Keratinocyte (primary cell): ENCODE results near the gene TBC1D4. TPM values are rescaled to one million over a fixed set of nuclear protein-coding genes. Genes with fewer than 3 reads are reported as not detected.
A peak's percentile ranks its signal among the peaks of the same experiment; 100 is the strongest.

Experiments used
- DNase-seq: peaks from one replicate; pipeline ENCODE4 v3.0.0-alpha.2; 2011; ENCODE audit warnings: low read depth, missing footprints, low spot score
- FAIRE-seq: peaks from 2 replicates; lab custom pipeline; 2011; peaks lifted over from hg19 to GRCh38; lab: Jason Lieb, UNC
- H2AFZ ChIP-seq: 2 replicates; pipeline ENCODE4 v1.6.0; 2012; ENCODE audit warnings: low read length, control low read depth, inconsistent platforms; ENCODE audit not compliant: control insufficient read depth
- H3K27ac ChIP-seq: 2 replicates; pipeline ENCODE4 v1.5.1; 2011; ENCODE audit warnings: low read length; ENCODE audit not compliant: control insufficient read depth, insufficient read depth
- H3K27me3 ChIP-seq: 3 replicates; pipeline ENCODE4 v1.6.0; 2011; ENCODE audit warnings: low read length; ENCODE audit not compliant: control insufficient read depth, insufficient read depth; ENCODE audit errors: extremely low read depth
- H3K36me3 ChIP-seq, 2 experiments: 2 replicates in 1 of 2; 3 replicates in 1 of 2; pipeline ENCODE4 v1.5.1; 2011; ENCODE audit warnings: low read length in 2 of 2, mild to moderate bottlenecking in 1 of 2; ENCODE audit not compliant: control insufficient read depth in 2 of 2, insufficient read depth in 2 of 2; ENCODE audit errors: extremely low read depth in 1 of 2
- H3K4me1 ChIP-seq: 3 replicates; pipeline ENCODE4 v1.5.1; 2011; ENCODE audit warnings: low read length; ENCODE audit not compliant: control insufficient read depth, insufficient read depth; ENCODE audit errors: extremely low read depth
- H3K4me2 ChIP-seq: 3 replicates; pipeline ENCODE4 v1.6.0; 2011; ENCODE audit warnings: low read depth, low read length; ENCODE audit not compliant: control insufficient read depth, insufficient read depth; ENCODE audit errors: extremely low read depth
- H3K4me3 ChIP-seq, 3 experiments: fragments of 200-600 bp in 1 of 3; sonication (generic) in 1 of 3; 2 replicates in 2 of 3; 3 replicates in 1 of 3; pipeline ENCODE4 v1.5.1; 2011 to 2016; ENCODE audit warnings: low read length in 3 of 3, mild to moderate bottlenecking in 3 of 3, control low read depth in 2 of 3, inconsistent platforms in 1 of 3, low read depth in 1 of 3, mixed read lengths in 1 of 3, mixed run types in 1 of 3, moderate library complexity in 1 of 3; ENCODE audit not compliant: control insufficient read depth in 2 of 3, insufficient read depth in 2 of 3; ENCODE audit errors: extremely low read depth in 1 of 3
- H3K79me2 ChIP-seq: 2 replicates; pipeline ENCODE4 v1.6.0; 2012; ENCODE audit warnings: low read length; ENCODE audit not compliant: control insufficient read depth, insufficient read depth
- H3K9ac ChIP-seq: 3 replicates; pipeline ENCODE4 v1.6.0; 2011; ENCODE audit warnings: low read length; ENCODE audit not compliant: control insufficient read depth, insufficient read depth; ENCODE audit errors: extremely low read depth
- H3K9me1 ChIP-seq: 3 replicates; pipeline ENCODE4 v1.6.0; 2011; ENCODE audit warnings: low read length; ENCODE audit not compliant: control insufficient read depth, insufficient read depth; ENCODE audit errors: extremely low read depth
- H3K9me3 ChIP-seq: 2 replicates; pipeline ENCODE4 v1.5.1; 2012; ENCODE audit warnings: low read depth, low read length; ENCODE audit not compliant: control insufficient read depth
- H4K20me1 ChIP-seq: 3 replicates; pipeline ENCODE4 v1.6.0; 2011; ENCODE audit warnings: low read length; ENCODE audit not compliant: control insufficient read depth, insufficient read depth; ENCODE audit errors: extremely low read depth
- EZH2 ChIP-seq: IDR thresholded peaks from one replicate; pipeline ENCODE4 v1.6.1; 2012; ENCODE audit warnings: inconsistent platforms, mild to moderate bottlenecking, low read length, moderate library complexity
- dilution Hi-C: fragments of 300-500 bp; cut with MboI; formaldehyde crosslinking; loops from one replicate; pipeline ENCODE4 v1.7.0; 2020; ENCODE audit warnings: low sequenced_read_pairs; ENCODE audit not compliant: extremely low pct_ligation_motif_present
- polyA plus RNA-seq, 5 experiments: library from polyadenylated mRNA; depleted of rRNA in 3 of 5; stranded (reverse) in 3 of 5; stranded (forward) in 1 of 5; unstranded in 1 of 5; fragments of >200 nt; gene quantifications; 1 replicate in 1 of 5; 2 replicates in 3 of 5; 3 replicates in 1 of 5; pipeline versions ENCODE4 v1.2.1 to v1.2.3, GENCODE V29; 2011 to 2012; ENCODE audit warnings: missing spikeins in 2 of 5, low read depth in 1 of 5, low replicate concordance in 1 of 5
- TF ChIP-seq, protein P1 (sequence below), 3 experiments: IDR thresholded peaks in 1 of 3; conservative IDR thresholded peaks in 1 of 3; optimal IDR thresholded peaks in 1 of 3; 2 replicates in 2 of 3; 3 replicates in 1 of 3; pipeline versions ENCODE3 to v1.5.1; 2011; ENCODE audit warnings: low read length in 3 of 3, mild to moderate bottlenecking in 3 of 3, moderate library complexity in 2 of 3, control low read depth in 1 of 3, inconsistent platforms in 1 of 3; ENCODE audit not compliant: insufficient read depth in 2 of 3; ENCODE audit errors: extremely low read depth in 1 of 3

Gene TBC1D4
- polyA plus RNA-seq, 1 donor (not counting 4 experiments of a cell fraction or from before 2014, with no cell fraction given), result 14.2 TPM

DNA sequence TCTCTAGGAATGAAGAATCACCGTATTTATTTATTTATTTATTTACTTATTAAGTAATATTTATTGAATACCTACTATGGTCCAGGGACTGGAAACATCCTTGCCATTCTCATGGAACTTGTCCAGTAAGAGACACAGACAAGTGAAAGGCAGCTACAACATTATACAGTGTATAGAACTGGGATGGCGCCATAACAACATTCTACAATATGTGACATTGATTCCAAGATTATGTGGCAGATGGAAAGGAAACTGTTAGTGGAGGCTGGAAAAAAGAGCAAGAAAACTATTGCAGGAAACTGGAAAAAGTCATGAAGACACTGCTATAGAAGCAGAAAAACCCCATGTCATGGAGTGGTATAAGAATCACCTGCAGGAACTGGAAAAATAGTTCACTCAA lies 9.4 kb upstream of the TBC1D4 start:
- no peak overlapping the region for H2AFZ ChIP-seq
- no peaks in the 10 kb centered on the region for H3K9me3 ChIP-seq
- H3K36me3 ChIP-seq, result no peaks in the 10 kb centered on the region
- dilution Hi-C loops, result no loop called here
- H3K27ac ChIP-seq, result no peak overlapping the region
- H3K9ac ChIP-seq, result no peak overlapping the region
- H3K4me2 ChIP-seq, result no peak overlapping the region
- FAIRE-seq (no peak), DNase-seq (no peak)
- H3K27me3 ChIP-seq, result no peaks in the 10 kb centered on the region
- H3K4me1 ChIP-seq, result peaks cover 7% of the 10 kb centered on the region
- TF ChIP-seq, protein P1, sequence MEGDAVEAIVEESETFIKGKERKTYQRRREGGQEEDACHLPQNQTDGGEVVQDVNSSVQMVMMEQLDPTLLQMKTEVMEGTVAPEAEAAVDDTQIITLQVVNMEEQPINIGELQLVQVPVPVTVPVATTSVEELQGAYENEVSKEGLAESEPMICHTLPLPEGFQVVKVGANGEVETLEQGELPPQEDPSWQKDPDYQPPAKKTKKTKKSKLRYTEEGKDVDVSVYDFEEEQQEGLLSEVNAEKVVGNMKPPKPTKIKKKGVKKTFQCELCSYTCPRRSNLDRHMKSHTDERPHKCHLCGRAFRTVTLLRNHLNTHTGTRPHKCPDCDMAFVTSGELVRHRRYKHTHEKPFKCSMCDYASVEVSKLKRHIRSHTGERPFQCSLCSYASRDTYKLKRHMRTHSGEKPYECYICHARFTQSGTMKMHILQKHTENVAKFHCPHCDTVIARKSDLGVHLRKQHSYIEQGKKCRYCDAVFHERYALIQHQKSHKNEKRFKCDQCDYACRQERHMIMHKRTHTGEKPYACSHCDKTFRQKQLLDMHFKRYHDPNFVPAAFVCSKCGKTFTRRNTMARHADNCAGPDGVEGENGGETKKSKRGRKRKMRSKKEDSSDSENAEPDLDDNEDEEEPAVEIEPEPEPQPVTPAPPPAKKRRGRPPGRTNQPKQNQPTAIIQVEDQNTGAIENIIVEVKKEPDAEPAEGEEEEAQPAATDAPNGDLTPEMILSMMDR (optimal IDR thresholded peaks at IDR 0.05 in 1 of 3, IDR thresholded peaks at IDR 0.05 in 1 of 3, conservative IDR thresholded peaks at IDR 0.05 in 1 of 3; ENCODE audit: extremely low read depth in 1 of 3, insufficient read depth in 2 of 3, low read length in 3 of 3), result no peak
- TF ChIP-seq EZH2, result no peak
- H3K79me2 ChIP-seq, result no peaks in the 10 kb centered on the region
- no peaks in the 10 kb centered on the region for H3K9me1 ChIP-seq
- H4K20me1 ChIP-seq, result no peaks in the 10 kb centered on the region
- H3K4me3 ChIP-seq, result no peak overlapping the region

DNA sequence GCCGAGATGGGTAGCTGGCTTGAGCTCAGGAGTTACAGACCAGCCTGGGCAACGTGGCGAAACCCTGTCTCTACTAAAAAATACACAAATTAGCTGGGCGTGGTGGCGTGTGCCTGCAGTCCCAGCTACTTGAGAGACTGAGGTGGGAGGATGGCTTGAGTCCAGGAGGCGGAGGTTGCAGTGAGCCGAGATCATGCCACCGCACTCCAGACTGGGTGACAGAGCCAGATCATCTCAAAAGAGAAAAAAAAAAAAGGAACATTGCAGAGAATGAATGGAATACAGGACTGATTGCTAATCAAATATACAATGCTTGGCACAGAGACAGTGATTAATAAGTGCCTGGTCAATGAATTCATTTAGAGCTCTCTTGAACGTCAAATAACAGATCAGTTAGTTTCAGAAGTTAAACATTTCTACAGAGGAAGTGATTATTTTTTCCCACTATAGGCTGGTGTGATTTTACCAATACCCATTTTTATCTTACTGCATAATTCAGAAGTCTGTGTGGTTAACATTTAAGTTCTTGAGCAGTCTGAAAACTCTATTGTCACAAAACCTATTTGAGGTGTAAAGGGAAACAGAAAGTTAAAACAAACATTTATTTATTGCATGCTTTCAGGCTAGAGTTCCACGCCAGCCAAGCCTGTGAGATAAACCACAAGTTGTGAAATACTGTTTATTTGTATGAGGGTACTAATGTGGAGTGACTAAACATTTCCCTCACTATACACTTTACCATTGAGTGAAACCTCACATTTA lies 7.7 kb upstream of the TBC1D4 start:
- dilution Hi-C loops, result no loop called here
- no peaks in the 10 kb centered on the region for H3K9me3 ChIP-seq
- H4K20me1 ChIP-seq, result no peaks in the 10 kb centered on the region
- TF ChIP-seq, protein P1 (optimal IDR thresholded peaks at IDR 0.05 in 1 of 3, IDR thresholded peaks at IDR 0.05 in 1 of 3, conservative IDR thresholded peaks at IDR 0.05 in 1 of 3; ENCODE audit: extremely low read depth in 1 of 3, insufficient read depth in 2 of 3, low read length in 3 of 3), result no peak
- TF ChIP-seq EZH2, result no peak
- peak overlapping the region; percentile 76 for H2AFZ ChIP-seq
- H3K4me3 ChIP-seq, result peak overlapping the region in 2 of 3 experiments; percentile 29 to 33
- no peaks in the 10 kb centered on the region for H3K79me2 ChIP-seq
- no peaks in the 10 kb centered on the region for H3K27me3 ChIP-seq
- DNase-seq (no peak), FAIRE-seq (peak; percentile 17)
- no peak overlapping the region for H3K27ac ChIP-seq
- H3K36me3 ChIP-seq, result no peaks in the 10 kb centered on the region
- no peak overlapping the region for H3K9ac ChIP-seq
- peak overlapping the region; percentile 61 for H3K4me2 ChIP-seq
- peaks cover 16% of the 10 kb centered on the region for H3K4me1 ChIP-seq
- H3K9me1 ChIP-seq, result no peaks in the 10 kb centered on the region
